SK-N-SH (cell line): ENCODE data around the gene BPIFA3. TPM values are rescaled to one million over a fixed set of nuclear protein-coding genes. Genes with fewer than 3 reads are reported as not detected.

Experiments
- CTCF ChIA-PET: fragments of 300-600, 350-600 bp; formaldehyde crosslinking; extraction: SDS; loops from one replicate; lab custom pipeline; 2021; lab: Yijun Ruan, JAX
- POLR2A ChIA-PET: fragments of 350-600 bp; sonication (Branson Sonifier 250); formaldehyde crosslinking; extraction: SDS; loops from one replicate; lab custom pipeline; 2020; ENCODE audit warnings: antibody characterized with exemption, inconsistent platforms; lab: Yijun Ruan, JAX
- DNase-seq: peaks from one replicate; pipeline ENCODE4 v3.0.0; 2012
- H2AFZ ChIP-seq: fragments of 200-600 bp; sonication (generic); 2 replicates; pipeline ENCODE4 v1.8.1; 2016; ENCODE audit warnings: antibody characterized with exemption, mild to moderate bottlenecking, low read depth
- H3F3A ChIP-seq: fragments of 200-600 bp; sonication (generic); replicated peaks from 2 replicates; pipeline ENCODE3; 2016; ENCODE audit warnings: antibody characterized with exemption, mild to moderate bottlenecking; ENCODE audit not compliant: insufficient read depth
- H3K27ac ChIP-seq, 2 experiments: fragments of 200-500 bp in 1 of 2; fragments of 200-600 bp in 1 of 2; sonication (Bioruptor generic) in 1 of 2; sonication (generic), shearing (Covaris generic) in 1 of 2; 2 replicates each; pipeline versions ENCODE4 v1.5.1 to v1.6.1; 2014 to 2016; ENCODE audit warnings: low read depth in 2 of 2, inconsistent platforms in 1 of 2, low read length in 1 of 2, mild to moderate bottlenecking in 1 of 2, mixed read lengths in 1 of 2
- H3K27me3 ChIP-seq: fragments of 200-600 bp; sonication (generic), shearing (Covaris generic); 2 replicates; pipeline ENCODE4 v1.6.1; 2016; ENCODE audit warnings: mixed run types; ENCODE audit not compliant: insufficient read depth
- H3K36me3 ChIP-seq, 2 experiments: fragments of 200-500 bp in 1 of 2; fragments of 200-600 bp in 1 of 2; sonication (Bioruptor generic) in 1 of 2; sonication (generic) in 1 of 2; replicated peaks in 1 of 2; 2 replicates each; pipeline versions ENCODE3 to v1.5.1; 2014 to 2016; ENCODE audit warnings: low read length in 1 of 2, mild to moderate bottlenecking in 1 of 2; ENCODE audit not compliant: insufficient read depth in 2 of 2, control insufficient read depth in 1 of 2
- H3K4me1 ChIP-seq, 2 experiments: fragments of 200-500 bp in 1 of 2; fragments of 200-600 bp in 1 of 2; sonication (Bioruptor generic) in 1 of 2; sonication (generic), shearing (Covaris generic) in 1 of 2; 2 replicates each; pipeline versions ENCODE4 v1.5.1 to v1.6.1; 2014 to 2016; ENCODE audit warnings: low read depth in 1 of 2, low read length in 1 of 2, mixed run types in 1 of 2; ENCODE audit not compliant: insufficient read depth in 2 of 2, control insufficient read depth in 1 of 2
- H3K4me2 ChIP-seq: fragments of 200-600 bp; sonication (generic), shearing (Covaris generic); 2 replicates; pipeline ENCODE4 v1.6.1; 2017; ENCODE audit warnings: mixed run types
- H3K4me3 ChIP-seq, 2 experiments: fragments of 200-500 bp in 1 of 2; fragments of 200-600 bp in 1 of 2; sonication (Bioruptor generic) in 1 of 2; sonication (generic), shearing (Covaris generic) in 1 of 2; 2 replicates each; pipeline versions ENCODE4 v1.5.1 to v1.8.1; 2014 to 2016; ENCODE audit warnings: low read depth in 2 of 2, inconsistent platforms in 1 of 2, low read length in 1 of 2, mild to moderate bottlenecking in 1 of 2, mixed read lengths in 1 of 2, moderate library complexity in 1 of 2
- H3K79me2 ChIP-seq: fragments of 200-600 bp; sonication (generic); 2 replicates; pipeline ENCODE4 v1.8.1; 2017; ENCODE audit warnings: mild to moderate bottlenecking; ENCODE audit not compliant: insufficient read depth
- H3K9ac ChIP-seq: fragments of 200-600 bp; sonication (generic); 2 replicates; pipeline ENCODE4 v1.6.1; 2017; ENCODE audit warnings: mixed run types
- H3K9me2 ChIP-seq: fragments of 200-600 bp; sonication (generic); 2 replicates; pipeline ENCODE4 v1.6.1; 2017; ENCODE audit warnings: mixed run types
- H3K9me3 ChIP-seq: fragments of 200-600 bp; sonication (generic); 2 replicates; pipeline ENCODE4 v1.6.1; 2017; ENCODE audit warnings: mixed run types, mild to moderate bottlenecking, moderate library complexity
- H4K20me1 ChIP-seq: fragments of 200-600 bp; sonication (generic); 2 replicates; pipeline ENCODE4 v1.6.1; 2017; ENCODE audit warnings: mild to moderate bottlenecking, mixed run types; ENCODE audit not compliant: insufficient read depth
- CHD2 ChIP-seq: fragments of 150-350 bp; IDR thresholded peaks from 2 replicates; pipeline ENCODE4 v1.6.1; 2018; ENCODE audit warnings: low read length; ENCODE audit not compliant: partially characterized antibody
- EP300 ChIP-seq, 2 experiments: IDR thresholded peaks; 2 replicates each; pipeline versions ENCODE4 v1.4.0 to v1.6.1; 2012; ENCODE audit warnings: borderline replicate concordance in 1 of 2, low read depth in 1 of 2, low read length in 1 of 2
- EZH2phosphoT487 ChIP-seq: fragments of 200-600 bp; sonication (generic); IDR thresholded peaks from 2 replicates; pipeline ENCODE4 v1.6.1; 2017; ENCODE audit warnings: low read depth, mixed run types, mild to moderate bottlenecking, antibody characterized with exemption, moderate library complexity, borderline replicate concordance
- GATA2 ChIP-seq: sonication (generic); formaldehyde crosslinking; IDR thresholded peaks from 2 replicates; pipeline ENCODE4 v1.5.0; 2020; ENCODE audit warnings: mild to moderate bottlenecking, missing genetic modification reagents
- MEF2A ChIP-seq: IDR thresholded peaks from 2 replicates; pipeline ENCODE4 v1.4.0; 2012; ENCODE audit warnings: low read depth, borderline replicate concordance
- POLR2AphosphoS5 ChIP-seq: IDR thresholded peaks from 2 replicates; pipeline ENCODE4 v1.6.1; 2012; ENCODE audit warnings: low read depth, low read length
- SIN3A ChIP-seq: IDR thresholded peaks from 2 replicates; pipeline ENCODE4 v1.6.1; 2012; ENCODE audit warnings: low read depth, mild to moderate bottlenecking, low read length, moderate library complexity, borderline replicate concordance
- TAF1 ChIP-seq: IDR thresholded peaks from 2 replicates; pipeline ENCODE4 v1.6.1; 2012; ENCODE audit warnings: low read depth, mild to moderate bottlenecking, low read length, moderate library complexity, borderline replicate concordance
- TEAD4 ChIP-seq: IDR thresholded peaks from 2 replicates; pipeline ENCODE4 v1.4.0; 2012; ENCODE audit warnings: mild to moderate bottlenecking, borderline replicate concordance; ENCODE audit not compliant: insufficient read depth
- WGBS: methylation state at CpG from one replicate; pipeline ENCODE4 v1.1.6; 2017; ENCODE audit warnings: low lambda C conversion rate; 5-methylcytosine and 5-hydroxymethylcytosine counted together
- polyA plus RNA-seq, 3 experiments: library from polyadenylated mRNA; depleted of rRNA; stranded (reverse); fragments of >200 nt; gene quantifications; 2 replicates each; pipeline ENCODE4 v1.2.3, GENCODE V29; 2012
- TF ChIP-seq, protein P1 (sequence below): IDR thresholded peaks from 2 replicates; pipeline ENCODE4 v1.6.1; 2012; ENCODE audit warnings: mild to moderate bottlenecking, low read depth, low read length, moderate library complexity
- TF ChIP-seq, protein P2 (sequence below): IDR thresholded peaks from 2 replicates; pipeline ENCODE4 v1.4.0; 2012; ENCODE audit warnings: low read depth, borderline replicate concordance
- TF ChIP-seq, protein P3 (sequence below): fragments of 150-350 bp; IDR thresholded peaks from 2 replicates; pipeline ENCODE4 v1.6.1; 2017; ENCODE audit warnings: antibody characterized with exemption, low read length, low read depth, borderline replicate concordance
- TF ChIP-seq, protein P4 (sequence below): IDR thresholded peaks from 2 replicates; pipeline ENCODE4 v1.4.0; 2012; ENCODE audit warnings: low read depth, borderline replicate concordance

The BPIFA3 gene
- polyA plus RNA-seq, 1 of the 3 experiments (the other 2 are of a cell fraction) = not detected

DNA sequence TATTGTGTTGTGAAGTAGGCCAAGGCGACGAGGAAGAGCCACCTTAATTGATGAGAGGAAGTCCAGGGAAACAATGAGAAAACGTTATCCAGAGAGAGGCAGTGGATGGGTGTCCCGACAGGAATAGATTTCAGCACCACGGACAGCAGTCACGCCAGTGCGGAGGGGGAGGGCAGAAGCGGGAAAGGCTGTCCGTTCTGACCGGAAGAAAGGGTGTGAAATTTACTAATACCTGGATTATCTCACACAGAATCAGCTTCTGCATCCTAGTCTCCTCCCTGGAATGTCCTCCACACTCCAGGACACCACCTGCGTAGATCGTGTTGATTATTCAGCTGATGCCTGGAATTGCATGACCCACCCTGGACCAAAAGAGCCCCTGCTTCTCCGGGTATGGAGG lies 7.4 kb upstream of the BPIFA3 start:
- Histone ChIP-seq H3K27me3 (0 out of 2 replicates have a peak, but pooled peaks cover 2% of the 10 kb centered on the region), H3K36me3 (no peaks in the 10 kb centered on the region)
- CTCF ChIA-PET = interaction anchor here (1.0 to 3.1 kb wide), 4 partner anchors 11 to 458 kb away, joined by 3 to 10 read pairs (median 4); no protein-coding TSS in a partner anchor
- TF ChIP-seq, protein P1, sequence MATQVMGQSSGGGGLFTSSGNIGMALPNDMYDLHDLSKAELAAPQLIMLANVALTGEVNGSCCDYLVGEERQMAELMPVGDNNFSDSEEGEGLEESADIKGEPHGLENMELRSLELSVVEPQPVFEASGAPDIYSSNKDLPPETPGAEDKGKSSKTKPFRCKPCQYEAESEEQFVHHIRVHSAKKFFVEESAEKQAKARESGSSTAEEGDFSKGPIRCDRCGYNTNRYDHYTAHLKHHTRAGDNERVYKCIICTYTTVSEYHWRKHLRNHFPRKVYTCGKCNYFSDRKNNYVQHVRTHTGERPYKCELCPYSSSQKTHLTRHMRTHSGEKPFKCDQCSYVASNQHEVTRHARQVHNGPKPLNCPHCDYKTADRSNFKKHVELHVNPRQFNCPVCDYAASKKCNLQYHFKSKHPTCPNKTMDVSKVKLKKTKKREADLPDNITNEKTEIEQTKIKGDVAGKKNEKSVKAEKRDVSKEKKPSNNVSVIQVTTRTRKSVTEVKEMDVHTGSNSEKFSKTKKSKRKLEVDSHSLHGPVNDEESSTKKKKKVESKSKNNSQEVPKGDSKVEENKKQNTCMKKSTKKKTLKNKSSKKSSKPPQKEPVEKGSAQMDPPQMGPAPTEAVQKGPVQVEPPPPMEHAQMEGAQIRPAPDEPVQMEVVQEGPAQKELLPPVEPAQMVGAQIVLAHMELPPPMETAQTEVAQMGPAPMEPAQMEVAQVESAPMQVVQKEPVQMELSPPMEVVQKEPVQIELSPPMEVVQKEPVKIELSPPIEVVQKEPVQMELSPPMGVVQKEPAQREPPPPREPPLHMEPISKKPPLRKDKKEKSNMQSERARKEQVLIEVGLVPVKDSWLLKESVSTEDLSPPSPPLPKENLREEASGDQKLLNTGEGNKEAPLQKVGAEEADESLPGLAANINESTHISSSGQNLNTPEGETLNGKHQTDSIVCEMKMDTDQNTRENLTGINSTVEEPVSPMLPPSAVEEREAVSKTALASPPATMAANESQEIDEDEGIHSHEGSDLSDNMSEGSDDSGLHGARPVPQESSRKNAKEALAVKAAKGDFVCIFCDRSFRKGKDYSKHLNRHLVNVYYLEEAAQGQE = peak; percentile 98
- TF ChIP-seq MEF2A (no peak), TEAD4 (no peak), CHD2 (no peak)
- TF ChIP-seq, all 33 proteins: peak for 1
- H3K79me2 ChIP-seq = no peaks in the 10 kb centered on the region
- 11% methylated on average over 11 of the region's 13 CpGs for WGBS
- POLR2A ChIA-PET = no interaction called here
- H4K20me1 ChIP-seq = no peaks in the 10 kb centered on the region
- no peak overlapping the region for H3K4me2 ChIP-seq
- H2AFZ ChIP-seq = no peak overlapping the region
- no peaks in the 10 kb centered on the region for H3K9me3 ChIP-seq
- DNase-seq = no peak
- H3K9me2 ChIP-seq = no peaks in the 10 kb centered on the region
- no peak overlapping the region for H3K4me3 ChIP-seq
- no peaks in the 10 kb centered on the region; a peak in 1 of 4 replicates for H3K4me1 ChIP-seq
- no peak overlapping the region for H3K9ac ChIP-seq
- H3K27ac ChIP-seq = no peak overlapping the region
- no peaks in the 10 kb centered on the region for H3F3A ChIP-seq

DNA sequence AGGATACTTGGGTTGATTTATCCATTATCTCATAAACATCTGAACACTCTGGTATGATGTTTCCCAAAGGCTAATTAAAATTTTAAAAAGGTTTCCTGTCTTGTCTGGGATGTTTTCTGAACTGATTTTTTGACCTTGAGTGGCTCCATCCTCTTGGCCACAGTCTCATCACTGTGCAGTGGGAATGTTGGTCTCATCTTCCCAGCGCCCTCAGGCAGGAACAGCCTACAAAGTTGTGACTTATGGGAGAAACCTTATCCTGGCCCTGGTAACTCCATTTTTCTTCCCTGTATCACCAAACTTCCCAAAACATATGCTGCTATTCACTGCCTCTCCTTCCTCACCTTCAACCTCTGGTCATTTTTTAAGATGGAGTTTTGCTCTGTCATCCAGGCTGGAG lies 6.8 kb upstream of the BPIFA3 start:
- POLR2A ChIA-PET = no interaction called here

More for the DNA sequence above, 6.8 kb upstream of the BPIFA3 start:
- Histone ChIP-seq H3K79me2 (no peaks in the 10 kb centered on the region), H3K4me3 (no peak overlapping the region), H3K9ac (no peak overlapping the region), H3K36me3 (no peaks in the 10 kb centered on the region), H3K4me1 (no peaks in the 10 kb centered on the region; a peak in 1 of 4 replicates), H3F3A (no peaks in the 10 kb centered on the region)
- CTCF ChIA-PET = interaction anchor here (1.5 to 3.1 kb wide), 3 partner anchors 11 to 308 kb away, joined by 3 to 10 read pairs (median 7); no protein-coding TSS in a partner anchor
- DNase-seq = no peak
- TF ChIP-seq, protein P2, sequence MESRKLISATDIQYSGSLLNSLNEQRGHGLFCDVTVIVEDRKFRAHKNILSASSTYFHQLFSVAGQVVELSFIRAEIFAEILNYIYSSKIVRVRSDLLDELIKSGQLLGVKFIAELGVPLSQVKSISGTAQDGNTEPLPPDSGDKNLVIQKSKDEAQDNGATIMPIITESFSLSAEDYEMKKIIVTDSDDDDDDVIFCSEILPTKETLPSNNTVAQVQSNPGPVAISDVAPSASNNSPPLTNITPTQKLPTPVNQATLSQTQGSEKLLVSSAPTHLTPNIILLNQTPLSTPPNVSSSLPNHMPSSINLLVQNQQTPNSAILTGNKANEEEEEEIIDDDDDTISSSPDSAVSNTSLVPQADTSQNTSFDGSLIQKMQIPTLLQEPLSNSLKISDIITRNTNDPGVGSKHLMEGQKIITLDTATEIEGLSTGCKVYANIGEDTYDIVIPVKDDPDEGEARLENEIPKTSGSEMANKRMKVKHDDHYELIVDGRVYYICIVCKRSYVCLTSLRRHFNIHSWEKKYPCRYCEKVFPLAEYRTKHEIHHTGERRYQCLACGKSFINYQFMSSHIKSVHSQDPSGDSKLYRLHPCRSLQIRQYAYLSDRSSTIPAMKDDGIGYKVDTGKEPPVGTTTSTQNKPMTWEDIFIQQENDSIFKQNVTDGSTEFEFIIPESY = no peak
- TF ChIP-seq POLR2AphosphoS5 (no peak), TAF1 (no peak), GATA2 (no peak), EP300 (IDR thresholded peaks at IDR 0.05; ENCODE audit: borderline replicate concordance in 1 of 2, low read depth in 1 of 2, low read length in 1 of 2) (no peak), SIN3A (no peak), EZH2phosphoT487 (no peak)
- TF ChIP-seq, protein P1 = no peak
- TF ChIP-seq, protein P3, sequence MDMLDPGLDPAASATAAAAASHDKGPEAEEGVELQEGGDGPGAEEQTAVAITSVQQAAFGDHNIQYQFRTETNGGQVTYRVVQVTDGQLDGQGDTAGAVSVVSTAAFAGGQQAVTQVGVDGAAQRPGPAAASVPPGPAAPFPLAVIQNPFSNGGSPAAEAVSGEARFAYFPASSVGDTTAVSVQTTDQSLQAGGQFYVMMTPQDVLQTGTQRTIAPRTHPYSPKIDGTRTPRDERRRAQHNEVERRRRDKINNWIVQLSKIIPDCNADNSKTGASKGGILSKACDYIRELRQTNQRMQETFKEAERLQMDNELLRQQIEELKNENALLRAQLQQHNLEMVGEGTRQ = no peak
- TF ChIP-seq, protein P4, sequence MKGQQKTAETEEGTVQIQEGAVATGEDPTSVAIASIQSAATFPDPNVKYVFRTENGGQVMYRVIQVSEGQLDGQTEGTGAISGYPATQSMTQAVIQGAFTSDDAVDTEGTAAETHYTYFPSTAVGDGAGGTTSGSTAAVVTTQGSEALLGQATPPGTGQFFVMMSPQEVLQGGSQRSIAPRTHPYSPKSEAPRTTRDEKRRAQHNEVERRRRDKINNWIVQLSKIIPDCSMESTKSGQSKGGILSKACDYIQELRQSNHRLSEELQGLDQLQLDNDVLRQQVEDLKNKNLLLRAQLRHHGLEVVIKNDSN = no peak
- TF ChIP-seq, all 33 proteins: peak for 0
- Histone ChIP-seq H3K27me3 (0 out of 2 replicates have a peak, but pooled peaks cover 7% of the 10 kb centered on the region), H3K9me2 (no peaks in the 10 kb centered on the region), H4K20me1 (no peaks in the 10 kb centered on the region), H2AFZ (no peak overlapping the region), H3K27ac (no peak overlapping the region), H3K9me3 (no peaks in the 10 kb centered on the region), H3K4me2 (no peak overlapping the region)
- WGBS = 0% methylated on average over 1 of the region's 1 CpG
